Activated T-cell treated with anti-CD3 and anti-CD28 coated beads, Interleukin-2, amount 50 U/mL, for 72 hours (primary cell): Measurements from ENCODE around the gene ANTKMT. TPM values are rescaled to one million over a fixed set of nuclear protein-coding genes. Genes with fewer than 3 reads are reported as not detected.

ENCODE experiments used
- ATAC-seq, 2 donors: fragments of 150-1000 bp; cut with Tn5 transposase; replicated peaks in 1 of 2; 2 replicates each; pipeline ENCODE4 v1.10.0; 2021; ENCODE audit warnings: moderate library complexity in 2 of 2, mild to moderate bottlenecking in 1 of 2
- DNase-seq, 2 donors: peaks; one replicate each; pipeline ENCODE4 v3.0.0; 2021 to 2022; ENCODE audit warnings: mixed read lengths in 1 of 2
- H3K27ac Mint-ChIP-seq: one replicate; pipeline ENCODE4 v1.8.0; 2022; ENCODE audit warnings: mild to moderate bottlenecking, moderate library complexity, mixed read lengths
- H3K27me3 Mint-ChIP-seq: one replicate; pipeline ENCODE4 v1.8.0; 2022; ENCODE audit warnings: low read depth, mixed read lengths
- H3K36me3 Mint-ChIP-seq, 2 donors: one replicate each; pipeline ENCODE4 v1.8.0; 2022; ENCODE audit warnings: mixed read lengths in 2 of 2, mild to moderate bottlenecking in 1 of 2; ENCODE audit not compliant: insufficient read depth in 2 of 2
- H3K4me1 Mint-ChIP-seq: one replicate; pipeline ENCODE4 v1.8.0; 2022; ENCODE audit warnings: low read depth, mixed read lengths
- H3K4me3 Mint-ChIP-seq, 2 donors: one replicate each; pipeline ENCODE4 v1.8.0; 2022; ENCODE audit warnings: mild to moderate bottlenecking in 2 of 2, mixed read lengths in 2 of 2, moderate library complexity in 2 of 2
- H3K9me3 Mint-ChIP-seq, 2 donors: one replicate each; pipeline ENCODE4 v1.8.0; 2022; ENCODE audit warnings: mixed read lengths in 2 of 2
- total RNA-seq, 2 donors: library from RNA; stranded (reverse); gene quantifications; one replicate each; pipeline ENCODE4 v1.2.3, GENCODE V29; 2022

ANTKMT gene, protein sequence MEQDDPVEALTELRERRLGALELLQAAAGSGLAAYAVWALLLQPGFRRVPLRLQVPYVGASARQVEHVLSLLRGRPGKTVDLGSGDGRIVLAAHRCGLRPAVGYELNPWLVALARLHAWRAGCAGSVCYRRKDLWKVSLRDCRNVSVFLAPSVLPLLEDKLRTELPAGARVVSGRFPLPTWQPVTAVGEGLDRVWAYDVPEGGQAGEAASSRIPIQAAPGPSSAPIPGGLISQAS
- 10 to 100 TPM; 36.4 to 36.9 TPM for total RNA-seq

DNA sequence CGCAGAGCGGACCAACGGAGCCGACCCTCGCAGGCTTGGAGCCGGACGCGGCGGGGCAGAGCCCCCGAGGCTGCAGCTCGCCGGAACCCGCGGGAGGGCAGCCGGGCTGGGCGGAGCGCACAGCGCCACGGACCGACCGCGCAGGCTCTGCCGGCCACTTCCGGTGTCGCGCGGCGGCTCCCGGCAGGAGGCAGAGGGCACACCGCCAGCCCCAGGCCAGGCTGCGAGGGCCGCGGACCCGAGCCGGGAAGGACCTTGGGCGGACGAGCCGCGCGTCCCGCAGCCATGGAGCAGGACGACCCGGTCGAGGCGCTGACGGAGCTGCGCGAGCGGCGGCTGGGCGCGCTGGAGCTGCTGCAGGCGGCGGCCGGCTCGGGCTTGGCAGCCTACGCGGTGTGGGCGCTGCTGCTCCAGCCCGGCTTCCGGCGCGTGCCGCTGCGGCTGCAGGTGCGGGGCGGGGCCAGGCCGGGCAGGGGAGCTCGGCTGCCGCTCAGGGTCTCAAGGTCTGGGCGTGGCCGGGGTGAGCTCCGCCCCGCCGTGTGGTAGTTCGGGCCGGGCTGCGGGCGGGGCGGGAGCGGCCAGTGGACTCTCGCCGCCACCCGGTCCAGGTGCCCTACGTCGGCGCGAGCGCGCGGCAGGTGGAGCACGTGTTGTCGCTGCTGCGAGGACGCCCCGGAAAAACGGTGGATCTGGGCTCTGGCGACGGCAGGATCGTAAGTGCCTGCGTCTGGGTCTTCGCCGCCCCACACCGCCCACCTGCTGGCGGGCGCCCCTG lies at the start of gene ANTKMT:
Gene ANTKMT, plus strand, starts transcription at position 157 of the 775 bp plus-strand sequence. Its CDS starts 129 bp downstream, at position 286.
- Mint-ChIP-seq H3K27ac (no peak within 1 kb of the TSS), H3K4me3 (peak within 1 kb of the TSS; percentile 87 to 91), H3K36me3 (no peaks in the 10 kb centered on the region), H3K9me3 (no peaks in the 10 kb centered on the region), H3K27me3 (no peaks in the 10 kb centered on the region), H3K4me1 (peaks cover 29% of the 10 kb centered on the region)
- DNase-seq (peak; percentile 87), ATAC-seq (peak; percentile 82 to 83)

DNA sequence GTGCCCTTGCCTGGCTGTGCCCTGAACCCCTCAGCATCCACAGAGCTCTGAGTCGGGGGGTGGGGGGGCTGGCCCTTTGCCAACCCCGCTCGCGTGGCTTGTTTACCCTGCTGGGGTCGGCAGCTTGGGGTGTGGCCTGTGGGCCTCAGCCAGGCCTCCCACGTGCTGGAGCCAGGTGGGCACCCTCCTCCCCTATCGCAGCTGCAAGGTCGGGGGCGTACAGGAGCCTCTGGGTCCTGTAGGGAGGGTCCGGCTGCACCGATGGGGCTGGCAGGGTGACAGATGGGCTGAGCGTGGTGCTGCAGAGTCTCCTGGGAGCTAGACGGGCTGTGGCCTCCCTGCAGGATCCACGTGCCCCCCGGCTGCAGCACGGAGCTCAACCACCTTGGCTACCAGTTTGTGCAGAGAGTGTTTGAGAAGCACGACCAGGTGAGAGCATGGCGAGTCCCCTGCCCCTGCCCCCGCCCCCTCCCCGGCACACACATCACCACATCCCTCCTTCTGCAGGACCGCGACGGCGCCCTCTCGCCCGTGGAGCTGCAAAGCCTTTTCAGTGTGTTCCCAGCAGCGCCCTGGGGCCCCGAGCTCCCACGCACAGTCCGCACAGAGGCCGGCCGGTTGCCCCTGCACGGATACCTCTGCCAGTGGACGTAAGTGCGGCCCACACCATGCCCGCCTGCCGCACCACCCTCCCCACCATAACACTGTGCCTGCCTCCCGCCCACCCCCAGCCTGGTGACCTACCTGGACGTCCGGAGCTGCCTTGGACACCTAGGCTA lies 49.4 kb upstream of the ANTKMT start:
- H3K9me3 Mint-ChIP-seq, result no peaks in the 10 kb centered on the region
- DNase-seq, result no peak
- H3K27me3 Mint-ChIP-seq, result no peaks in the 10 kb centered on the region
- no peak overlapping the region for H3K4me3 Mint-ChIP-seq
- H3K4me1 Mint-ChIP-seq, result peaks cover 9% of the 10 kb centered on the region
- peaks cover 0 to 2% of the 10 kb centered on the region in 2 donors for H3K36me3 Mint-ChIP-seq
- ATAC-seq, result no peak
- no peak overlapping the region for H3K27ac Mint-ChIP-seq

DNA sequence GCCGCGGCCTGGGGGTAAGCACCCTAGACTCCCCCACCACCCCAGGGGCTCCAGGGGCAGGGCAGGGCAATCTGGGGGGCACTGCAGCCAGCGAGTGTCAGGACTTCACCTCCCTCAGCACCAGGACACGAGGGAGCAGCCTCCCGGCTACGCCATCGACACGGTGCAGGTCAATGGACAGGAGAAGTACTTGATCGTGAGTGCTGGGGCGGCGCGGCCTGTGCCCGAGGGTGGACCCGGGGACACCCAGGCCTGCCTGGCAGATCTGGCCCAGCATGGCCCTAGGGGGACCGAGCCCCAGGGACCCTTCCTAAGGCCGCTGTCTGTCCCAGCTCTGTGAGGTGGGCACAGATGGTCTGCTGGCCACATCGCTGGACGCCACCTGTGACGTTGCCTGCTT lies 48.6 kb upstream of the ANTKMT start:
- Mint-ChIP-seq H3K36me3 (peaks cover 0 to 2% of the 10 kb centered on the region in 2 donors), H3K9me3 (no peaks in the 10 kb centered on the region), H3K27me3 (no peaks in the 10 kb centered on the region), H3K4me1 (peaks cover 9% of the 10 kb centered on the region), H3K4me3 (no peak overlapping the region), H3K27ac (no peak overlapping the region)
- no peak for DNase-seq
- ATAC-seq, result no peak

DNA sequence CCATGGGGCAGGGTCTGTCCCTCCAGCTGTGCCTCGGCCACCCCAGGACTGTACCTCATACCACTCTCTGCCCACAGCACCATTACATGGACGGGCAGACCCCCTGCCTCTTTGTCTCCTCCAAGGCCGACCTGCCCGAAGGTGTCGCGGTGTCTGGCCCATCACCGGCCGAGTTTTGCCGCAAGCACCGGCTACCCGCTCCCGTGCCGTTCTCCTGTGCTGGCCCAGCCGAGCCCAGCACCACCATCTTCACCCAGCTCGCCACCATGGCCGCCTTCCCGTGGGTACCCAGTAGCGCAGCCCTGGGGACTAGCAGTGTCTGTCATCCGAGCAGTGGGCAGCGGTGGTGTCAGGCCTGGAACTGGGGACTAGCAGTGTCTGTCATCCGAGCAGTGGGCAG lies 48.1 kb upstream of the ANTKMT start:
- Mint-ChIP-seq H3K9me3 (no peaks in the 10 kb centered on the region), H3K4me3 (no peak overlapping the region), H3K27me3 (no peaks in the 10 kb centered on the region), H3K27ac (no peak overlapping the region), H3K36me3 (peaks cover 0 to 2% of the 10 kb centered on the region in 2 donors), H3K4me1 (peaks cover 4% of the 10 kb centered on the region)
- ATAC-seq (no peak), DNase-seq (no peak)

DNA sequence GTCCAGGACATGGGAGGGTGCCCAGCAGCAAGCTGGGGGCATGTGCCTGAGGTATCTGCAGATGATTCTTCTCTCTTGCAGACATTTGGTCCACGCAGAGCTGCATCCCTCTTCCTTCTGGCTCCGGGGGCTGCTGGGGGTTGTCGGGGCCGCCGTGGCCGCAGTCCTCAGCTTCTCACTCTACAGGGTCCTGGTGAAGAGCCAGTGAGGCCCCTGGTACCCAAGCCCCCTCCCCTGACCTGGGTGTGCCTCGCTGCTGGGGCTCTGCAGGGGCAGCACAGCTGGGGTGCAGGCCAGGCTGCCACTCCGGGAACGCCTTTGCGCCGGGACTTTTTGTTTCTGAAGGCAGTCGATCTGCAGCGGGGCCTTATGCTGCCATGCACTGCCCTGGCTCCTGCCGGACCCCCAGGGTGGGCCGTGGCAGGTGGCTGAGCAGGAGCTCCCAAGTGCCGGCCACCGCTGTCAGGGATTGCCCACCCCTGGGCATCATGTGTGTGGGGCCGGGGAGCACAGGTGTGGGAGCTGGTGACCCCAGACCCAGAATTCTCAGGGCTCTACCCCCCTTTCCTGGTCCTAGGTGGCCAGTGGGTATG lies 47.5 kb upstream of the ANTKMT start:
- peaks cover 0 to 2% of the 10 kb centered on the region in 2 donors for H3K36me3 Mint-ChIP-seq
- ATAC-seq (no peak), DNase-seq (no peak)
- peaks cover 4% of the 10 kb centered on the region for H3K4me1 Mint-ChIP-seq
- no peaks in the 10 kb centered on the region for H3K9me3 Mint-ChIP-seq
- H3K4me3 Mint-ChIP-seq, result no peak overlapping the region
- H3K27ac Mint-ChIP-seq, result no peak overlapping the region
- no peaks in the 10 kb centered on the region for H3K27me3 Mint-ChIP-seq

DNA sequence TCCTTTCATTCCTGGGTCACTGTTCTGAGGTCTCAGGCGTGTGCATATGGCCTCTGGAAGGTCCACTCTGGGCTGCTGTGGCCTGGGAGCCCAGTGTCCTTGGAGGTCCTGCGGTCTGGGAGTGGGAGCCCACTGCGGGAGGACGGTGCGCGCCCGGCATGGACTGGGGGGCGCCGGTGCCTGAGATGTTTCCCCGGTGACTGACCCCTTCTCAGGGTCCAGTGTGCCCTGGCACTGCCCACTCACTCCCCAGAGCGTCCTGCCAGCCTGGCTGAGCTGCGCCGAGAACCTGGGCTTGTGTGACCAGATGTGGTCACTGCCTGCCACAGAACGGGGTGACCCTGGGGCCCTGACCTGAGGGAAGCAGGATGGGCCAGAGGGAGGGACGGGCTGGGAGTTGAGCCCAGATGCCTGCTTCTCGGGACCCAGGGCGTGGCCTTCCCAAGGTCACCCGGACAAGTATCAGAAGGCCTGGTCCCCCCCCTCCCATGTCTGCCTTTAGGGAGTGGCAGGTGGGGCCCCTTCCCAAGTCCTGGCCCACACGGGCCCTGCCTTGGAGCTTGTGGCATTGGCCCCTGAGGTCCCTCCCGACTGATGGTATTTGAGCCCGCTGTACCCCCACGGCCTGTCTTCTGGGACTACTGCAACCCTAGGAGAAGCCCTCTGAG lies 46.6 kb upstream of the ANTKMT start:
- H3K27ac Mint-ChIP-seq, result no peak overlapping the region

DNA sequence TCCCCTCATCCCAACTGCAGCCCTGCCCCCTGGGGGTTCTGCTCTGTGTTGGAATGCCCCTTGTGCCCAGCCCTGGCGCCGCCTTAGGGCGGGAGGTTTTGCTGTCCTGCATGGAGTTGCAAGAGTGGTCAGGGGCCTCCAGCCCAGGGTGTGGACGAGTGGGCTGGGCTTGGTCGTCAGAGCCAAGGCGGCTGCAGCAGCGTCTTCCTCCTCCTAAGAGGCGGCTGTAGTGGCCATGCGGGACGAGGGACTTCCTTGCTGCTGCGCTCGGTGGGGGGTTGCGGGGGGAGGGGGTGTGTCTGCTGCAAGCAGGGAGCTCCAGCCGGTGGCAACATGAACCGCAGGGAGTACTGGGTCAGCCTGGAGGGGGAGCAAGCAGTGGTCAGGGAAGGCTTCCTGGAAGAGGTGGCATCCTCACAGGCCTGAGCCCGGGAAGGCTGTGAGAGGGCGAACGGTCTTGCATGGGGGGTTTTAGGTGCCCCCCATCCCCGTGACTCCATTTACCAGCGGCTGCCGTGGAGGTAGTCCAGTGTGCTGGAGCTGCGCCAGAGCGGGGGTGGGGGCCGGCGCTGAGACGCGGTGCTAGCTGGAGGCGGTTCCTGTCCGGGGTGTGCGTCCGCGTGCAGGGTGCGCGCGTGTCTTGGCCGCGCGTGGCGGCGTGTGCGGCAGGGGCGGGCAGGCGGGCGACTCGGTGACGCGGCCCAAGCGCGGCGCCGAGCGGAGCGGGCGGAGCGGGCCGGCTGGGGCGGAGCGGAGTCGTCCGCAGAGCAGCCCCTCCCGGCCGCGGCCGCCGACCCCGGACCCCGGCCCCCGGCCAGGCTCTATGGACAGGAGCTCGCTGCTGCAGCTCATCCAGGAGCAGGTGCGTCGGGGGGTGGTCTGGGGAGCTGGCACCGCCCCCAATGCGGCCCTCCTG lies 45.7 kb upstream of the ANTKMT start, which contains the start of gene RHBDL1:
Gene RHBDL1, plus strand, starts transcription at position 704 of the 916 bp plus-strand sequence. Its CDS starts 120 bp downstream, at position 824.
- no peak for DNase-seq
- no peak for ATAC-seq
- H3K4me3 Mint-ChIP-seq, result peak within 1 kb of the TSS; percentile 31 to 63

More for the DNA sequence above, 46.6 kb upstream of the ANTKMT start:
- DNase-seq (no peak), ATAC-seq (no peak)
- peaks cover 0 to 2% of the 10 kb centered on the region in 2 donors for H3K36me3 Mint-ChIP-seq
- no peak overlapping the region for H3K4me3 Mint-ChIP-seq
- H3K9me3 Mint-ChIP-seq, result no peaks in the 10 kb centered on the region
- peaks cover 11% of the 10 kb centered on the region for H3K4me1 Mint-ChIP-seq
- no peaks in the 10 kb centered on the region for H3K27me3 Mint-ChIP-seq

DNA sequence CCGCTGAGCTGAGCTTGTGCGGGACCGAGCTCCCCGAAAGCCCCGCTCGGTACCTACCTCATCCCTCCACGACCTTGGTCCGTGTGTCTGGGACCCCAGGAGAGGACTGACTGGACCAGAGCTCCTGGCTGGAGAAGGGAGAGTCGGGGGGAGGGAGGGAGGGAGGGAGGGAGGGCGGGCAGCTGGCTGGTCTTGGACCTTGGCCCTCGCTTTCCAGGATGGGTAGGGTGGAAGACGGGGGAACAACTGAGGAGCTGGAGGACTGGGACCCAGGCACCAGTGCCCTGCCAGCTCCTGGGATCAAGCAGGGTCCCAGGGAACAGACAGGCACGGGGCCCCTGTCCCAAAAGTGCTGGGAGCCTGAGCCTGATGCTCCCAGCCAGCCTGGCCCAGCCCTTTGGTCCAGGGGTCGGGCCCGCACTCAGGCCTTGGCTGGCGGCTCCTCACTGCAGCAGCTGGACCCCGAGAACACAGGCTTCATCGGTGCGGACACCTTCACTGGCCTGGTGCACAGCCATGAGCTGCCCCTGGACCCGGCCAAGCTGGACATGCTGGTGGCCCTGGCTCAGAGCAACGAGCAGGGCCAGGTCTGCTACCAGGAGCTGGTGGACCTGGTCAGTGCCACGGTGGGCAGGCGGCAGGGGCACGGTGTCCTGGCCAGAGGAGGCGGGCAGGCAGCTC lies 44.9 kb upstream of the ANTKMT start:
- no peaks in the 10 kb centered on the region for H3K27me3 Mint-ChIP-seq

More for the DNA sequence above, 45.7 kb upstream of the ANTKMT start, which contains the start of gene RHBDL1:
- Mint-ChIP-seq H3K36me3 (peaks cover 0 to 2% of the 10 kb centered on the region in 2 donors), H3K9me3 (no peaks in the 10 kb centered on the region), H3K4me1 (peaks cover 7% of the 10 kb centered on the region), H3K27ac (no peak within 1 kb of the TSS), H3K27me3 (no peaks in the 10 kb centered on the region)

DNA sequence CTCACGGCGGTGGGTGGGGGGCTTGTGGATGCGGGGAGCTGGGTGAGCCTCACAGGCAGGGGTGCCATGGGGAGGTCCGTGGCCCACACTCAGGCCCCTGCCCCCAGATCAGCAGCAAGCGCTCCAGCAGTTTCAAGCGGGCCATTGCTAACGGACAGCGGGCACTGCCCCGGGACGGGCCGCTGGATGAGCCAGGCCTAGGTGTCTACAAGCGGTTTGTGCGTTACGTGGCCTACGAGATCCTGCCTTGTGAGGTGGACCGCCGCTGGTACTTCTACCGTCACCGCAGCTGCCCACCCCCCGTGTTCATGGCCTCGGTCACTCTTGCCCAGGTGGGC lies 44.4 kb upstream of the ANTKMT start:
- ATAC-seq (no peak), DNase-seq (no peak)
- no peak overlapping the region for H3K27ac Mint-ChIP-seq
- no peaks in the 10 kb centered on the region for H3K36me3 Mint-ChIP-seq
- peaks cover 14% of the 10 kb centered on the region for H3K4me1 Mint-ChIP-seq
- no peak overlapping the region for H3K4me3 Mint-ChIP-seq
- no peaks in the 10 kb centered on the region for H3K27me3 Mint-ChIP-seq
- no peaks in the 10 kb centered on the region for H3K9me3 Mint-ChIP-seq

More for the DNA sequence above, 44.9 kb upstream of the ANTKMT start:
- peaks cover 9% of the 10 kb centered on the region for H3K4me1 Mint-ChIP-seq
- ATAC-seq (no peak), DNase-seq (no peak)
- peaks cover 0 to 2% of the 10 kb centered on the region in 2 donors for H3K36me3 Mint-ChIP-seq
- H3K27ac Mint-ChIP-seq, result no peak overlapping the region
- no peak overlapping the region for H3K4me3 Mint-ChIP-seq
- no peaks in the 10 kb centered on the region for H3K9me3 Mint-ChIP-seq

DNA sequence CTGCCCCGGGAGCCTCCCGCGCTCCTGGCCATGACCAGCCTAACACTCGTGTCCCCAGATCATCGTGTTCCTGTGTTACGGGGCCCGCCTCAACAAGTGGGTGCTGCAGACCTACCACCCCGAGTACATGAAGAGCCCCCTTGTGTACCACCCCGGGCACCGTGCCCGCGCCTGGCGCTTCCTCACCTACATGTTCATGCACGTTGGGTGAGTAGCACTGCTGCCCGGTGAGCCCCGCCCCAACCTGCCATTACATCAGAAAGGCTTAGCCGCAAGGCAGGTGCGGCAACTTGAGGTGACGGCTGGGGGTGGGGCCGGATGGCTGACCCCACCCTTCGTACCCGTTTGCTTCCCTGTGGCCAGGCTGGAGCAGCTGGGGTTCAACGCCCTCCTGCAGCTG lies 44.0 kb upstream of the ANTKMT start:
- Mint-ChIP-seq H3K27me3 (no peaks in the 10 kb centered on the region), H3K9me3 (no peaks in the 10 kb centered on the region), H3K4me1 (peaks cover 18% of the 10 kb centered on the region), H3K4me3 (no peak overlapping the region), H3K27ac (no peak overlapping the region), H3K36me3 (peaks cover 0 to 3% of the 10 kb centered on the region in 2 donors)
- DNase-seq, result no peak
- no peak for ATAC-seq
